Astrocyte (in vitro differentiated cells and primary cell): ENCODE data around the gene SOX5.

Source experiments
- CTCF ChIP-seq: IDR thresholded peaks from 2 replicates; pipeline ENCODE4 v1.5.1; 2011; ENCODE audit warnings: low read depth, mild to moderate bottlenecking, inconsistent platforms, low read length, moderate library complexity; ENCODE audit not compliant: insufficient read depth
- EZH2 ChIP-seq: IDR thresholded peaks from 2 replicates; pipeline ENCODE4 v1.6.1; 2012; ENCODE audit warnings: mild to moderate bottlenecking, low read length, inconsistent platforms; ENCODE audit not compliant: insufficient read depth

DNA sequence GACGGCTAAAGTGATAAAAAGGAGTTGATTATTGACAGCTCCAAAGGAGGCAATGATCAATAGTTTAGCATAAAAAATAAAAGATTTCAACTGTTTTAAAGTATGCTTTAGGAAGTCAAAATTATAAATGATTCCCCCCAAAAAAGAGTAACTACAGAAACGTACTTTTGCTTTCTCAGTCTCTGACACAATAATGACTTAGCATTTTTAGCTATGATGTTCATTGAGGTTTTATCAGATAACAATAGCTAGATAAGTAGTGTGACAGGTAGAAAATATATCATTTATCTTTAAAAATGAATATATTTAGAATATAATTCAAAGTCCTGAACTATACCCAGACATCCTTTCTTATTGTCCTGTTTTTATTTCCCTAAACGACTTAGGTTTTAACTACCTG lies 352.9 kb downstream of the SOX5 start:
- TF ChIP-seq CTCF (no peak), EZH2 (no peak)
